ENCODE data around the gene EPN3.

DNA sequence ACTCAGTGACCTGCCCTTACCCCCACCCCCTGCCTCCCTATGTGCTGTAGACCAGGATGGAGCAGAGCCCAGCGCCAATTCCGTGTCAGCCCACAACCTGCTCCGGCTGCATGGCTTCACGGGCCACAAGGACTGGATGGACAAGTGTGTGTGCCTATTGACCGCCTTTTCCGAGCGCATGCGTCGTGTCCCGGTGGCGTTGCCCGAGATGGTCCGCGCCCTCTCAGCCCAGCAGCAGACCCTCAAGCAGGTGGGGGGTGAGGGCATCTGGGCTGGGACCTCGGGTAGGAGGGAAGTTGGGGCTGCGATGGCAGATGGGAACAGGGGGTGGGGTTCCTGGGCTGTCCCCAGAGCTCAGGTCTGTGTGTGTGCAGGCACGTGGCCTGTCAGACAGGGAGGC, 21.7 kb downstream of the EPN3 start:
- TF ChIP-seq, protein P1, sequence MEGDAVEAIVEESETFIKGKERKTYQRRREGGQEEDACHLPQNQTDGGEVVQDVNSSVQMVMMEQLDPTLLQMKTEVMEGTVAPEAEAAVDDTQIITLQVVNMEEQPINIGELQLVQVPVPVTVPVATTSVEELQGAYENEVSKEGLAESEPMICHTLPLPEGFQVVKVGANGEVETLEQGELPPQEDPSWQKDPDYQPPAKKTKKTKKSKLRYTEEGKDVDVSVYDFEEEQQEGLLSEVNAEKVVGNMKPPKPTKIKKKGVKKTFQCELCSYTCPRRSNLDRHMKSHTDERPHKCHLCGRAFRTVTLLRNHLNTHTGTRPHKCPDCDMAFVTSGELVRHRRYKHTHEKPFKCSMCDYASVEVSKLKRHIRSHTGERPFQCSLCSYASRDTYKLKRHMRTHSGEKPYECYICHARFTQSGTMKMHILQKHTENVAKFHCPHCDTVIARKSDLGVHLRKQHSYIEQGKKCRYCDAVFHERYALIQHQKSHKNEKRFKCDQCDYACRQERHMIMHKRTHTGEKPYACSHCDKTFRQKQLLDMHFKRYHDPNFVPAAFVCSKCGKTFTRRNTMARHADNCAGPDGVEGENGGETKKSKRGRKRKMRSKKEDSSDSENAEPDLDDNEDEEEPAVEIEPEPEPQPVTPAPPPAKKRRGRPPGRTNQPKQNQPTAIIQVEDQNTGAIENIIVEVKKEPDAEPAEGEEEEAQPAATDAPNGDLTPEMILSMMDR (IDR thresholded peaks at IDR 0.05), result no peak
- no peak for TF ChIP-seq ZFX (IDR thresholded peaks at IDR 0.05; ENCODE audit: borderline replicate concordance)
